22Rv1 (cell line): ENCODE measurements around the gene OCA2.

Source experiments
- ZFX ChIP-seq: fragments of 450-650 bp; IDR thresholded peaks from 2 replicates; pipeline ENCODE4 v1.6.1; 2017; ENCODE audit warnings: antibody characterized with exemption, borderline replicate concordance
- TF ChIP-seq, protein P1 (sequence below): fragments of 450-650 bp; IDR thresholded peaks from 2 replicates; pipeline ENCODE4 v1.5.1; 2017; ENCODE audit warnings: mild to moderate bottlenecking

DNA sequence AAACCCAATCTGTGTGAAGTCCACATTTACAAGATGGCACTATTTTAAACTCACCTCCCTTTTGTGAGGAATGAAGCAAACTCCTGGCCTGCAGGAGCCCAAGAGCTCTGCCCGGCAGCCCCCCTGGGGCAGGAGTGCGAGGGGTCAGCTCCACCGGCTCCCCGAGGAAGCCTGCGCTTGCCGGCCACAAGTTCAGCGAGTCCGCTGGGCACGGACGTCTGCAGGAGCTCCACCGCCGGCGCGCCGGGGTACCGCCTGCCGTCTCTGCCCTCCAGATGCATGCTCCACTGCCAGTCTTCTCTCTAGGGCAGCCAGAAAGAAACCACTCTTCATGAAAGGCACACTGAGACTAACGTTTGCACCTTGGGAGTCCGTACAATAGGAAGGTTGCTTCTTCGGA lies 17.5 kb downstream of the OCA2 start:
- TF ChIP-seq, protein P1, sequence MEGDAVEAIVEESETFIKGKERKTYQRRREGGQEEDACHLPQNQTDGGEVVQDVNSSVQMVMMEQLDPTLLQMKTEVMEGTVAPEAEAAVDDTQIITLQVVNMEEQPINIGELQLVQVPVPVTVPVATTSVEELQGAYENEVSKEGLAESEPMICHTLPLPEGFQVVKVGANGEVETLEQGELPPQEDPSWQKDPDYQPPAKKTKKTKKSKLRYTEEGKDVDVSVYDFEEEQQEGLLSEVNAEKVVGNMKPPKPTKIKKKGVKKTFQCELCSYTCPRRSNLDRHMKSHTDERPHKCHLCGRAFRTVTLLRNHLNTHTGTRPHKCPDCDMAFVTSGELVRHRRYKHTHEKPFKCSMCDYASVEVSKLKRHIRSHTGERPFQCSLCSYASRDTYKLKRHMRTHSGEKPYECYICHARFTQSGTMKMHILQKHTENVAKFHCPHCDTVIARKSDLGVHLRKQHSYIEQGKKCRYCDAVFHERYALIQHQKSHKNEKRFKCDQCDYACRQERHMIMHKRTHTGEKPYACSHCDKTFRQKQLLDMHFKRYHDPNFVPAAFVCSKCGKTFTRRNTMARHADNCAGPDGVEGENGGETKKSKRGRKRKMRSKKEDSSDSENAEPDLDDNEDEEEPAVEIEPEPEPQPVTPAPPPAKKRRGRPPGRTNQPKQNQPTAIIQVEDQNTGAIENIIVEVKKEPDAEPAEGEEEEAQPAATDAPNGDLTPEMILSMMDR, result no peak
- no peak for TF ChIP-seq ZFX
